Gastroesophageal sphincter (tissue), 3 donors: Measurements from ENCODE around the gene NDUFB1.

Experiments
- EP300 ChIP-seq: sonication (generic); formaldehyde crosslinking; IDR thresholded peaks from one replicate; pipeline ENCODE4 v1.6.1; 2017; ENCODE audit warnings: antibody characterized with exemption, mild to moderate bottlenecking
- POLR2A ChIP-seq, 2 donors: fragments of 450-650 bp; IDR thresholded peaks; one replicate each; pipeline ENCODE4 v1.6.1; 2017; ENCODE audit warnings: antibody characterized with exemption in 2 of 2, mild to moderate bottlenecking in 2 of 2, moderate library complexity in 1 of 2
- POLR2AphosphoS5 ChIP-seq: sonication (generic); formaldehyde crosslinking; IDR thresholded peaks from one replicate; pipeline ENCODE4 v1.6.1; 2017; ENCODE audit warnings: antibody characterized with exemption
- TF ChIP-seq, protein P1 (sequence below), 4 experiments: fragments of 200-600 bp in 2 of 4; fragments of 450-650 bp in 2 of 4; sonication (generic) in 1 of 4; IDR thresholded peaks; one replicate each; pipeline ENCODE4 v1.5.1; 2017 to 2019; ENCODE audit warnings: antibody characterized with exemption in 4 of 4, mild to moderate bottlenecking in 2 of 4, moderate library complexity in 2 of 4

DNA sequence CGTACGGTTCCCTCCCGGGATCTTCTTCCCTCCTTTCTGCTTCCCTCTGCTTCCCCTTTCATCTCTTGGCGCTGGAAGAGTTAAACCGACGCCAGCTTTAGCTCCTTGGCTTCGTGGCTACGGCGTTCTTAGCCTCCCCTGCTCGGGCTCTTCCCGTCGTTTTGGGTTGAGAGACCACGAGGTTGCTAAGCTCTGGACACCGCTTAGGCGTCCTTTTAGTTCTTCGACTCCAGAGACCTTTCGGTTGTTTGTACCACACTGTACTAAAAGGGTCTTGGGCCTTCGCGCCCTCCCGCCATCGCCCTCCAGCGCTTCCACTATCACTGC, 808 bp upstream of the NDUFB1 start:
- TF ChIP-seq, protein P1, sequence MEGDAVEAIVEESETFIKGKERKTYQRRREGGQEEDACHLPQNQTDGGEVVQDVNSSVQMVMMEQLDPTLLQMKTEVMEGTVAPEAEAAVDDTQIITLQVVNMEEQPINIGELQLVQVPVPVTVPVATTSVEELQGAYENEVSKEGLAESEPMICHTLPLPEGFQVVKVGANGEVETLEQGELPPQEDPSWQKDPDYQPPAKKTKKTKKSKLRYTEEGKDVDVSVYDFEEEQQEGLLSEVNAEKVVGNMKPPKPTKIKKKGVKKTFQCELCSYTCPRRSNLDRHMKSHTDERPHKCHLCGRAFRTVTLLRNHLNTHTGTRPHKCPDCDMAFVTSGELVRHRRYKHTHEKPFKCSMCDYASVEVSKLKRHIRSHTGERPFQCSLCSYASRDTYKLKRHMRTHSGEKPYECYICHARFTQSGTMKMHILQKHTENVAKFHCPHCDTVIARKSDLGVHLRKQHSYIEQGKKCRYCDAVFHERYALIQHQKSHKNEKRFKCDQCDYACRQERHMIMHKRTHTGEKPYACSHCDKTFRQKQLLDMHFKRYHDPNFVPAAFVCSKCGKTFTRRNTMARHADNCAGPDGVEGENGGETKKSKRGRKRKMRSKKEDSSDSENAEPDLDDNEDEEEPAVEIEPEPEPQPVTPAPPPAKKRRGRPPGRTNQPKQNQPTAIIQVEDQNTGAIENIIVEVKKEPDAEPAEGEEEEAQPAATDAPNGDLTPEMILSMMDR (IDR thresholded peaks at IDR 0.05) = no peak
- TF ChIP-seq POLR2AphosphoS5 = no peak
- TF ChIP-seq EP300 = no peak
- no peak for TF ChIP-seq POLR2A (IDR thresholded peaks at IDR 0.05)
